HG03442 (cell line): ENCODE results near the gene PDGFC.
A peak's percentile ranks its signal among the peaks of the same experiment; 100 is the strongest.

Experiments used
- ATAC-seq: cut with Tn5 transposase; IDR thresholded peaks from one replicate; pipeline ENCODE4 v1.9.1; 2021; ENCODE audit warnings: mild to moderate bottlenecking, moderate library complexity; ENCODE audit not compliant: unreplicated experiment

The PDGFC gene

DNA sequence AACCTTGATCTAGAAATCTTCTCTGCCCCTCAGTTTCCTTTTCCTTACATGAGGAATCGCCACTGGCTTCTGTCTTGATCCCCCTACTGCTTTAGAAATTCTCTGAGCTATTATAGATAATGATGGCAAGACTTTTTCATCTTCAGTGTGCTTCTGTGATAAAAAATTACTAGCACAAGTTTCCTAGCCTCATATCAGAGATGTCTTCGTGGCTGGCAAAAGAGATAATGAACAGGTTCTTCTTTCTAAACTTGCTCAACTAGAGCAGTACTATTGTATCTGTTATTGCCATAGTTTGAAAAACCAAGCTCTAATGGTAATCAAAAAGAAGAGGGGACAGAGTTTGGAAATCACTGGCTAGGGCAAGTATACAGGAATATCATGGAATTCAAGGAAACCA, 4.1 kb upstream of the PDGFC start:
- no peak for ATAC-seq

DNA sequence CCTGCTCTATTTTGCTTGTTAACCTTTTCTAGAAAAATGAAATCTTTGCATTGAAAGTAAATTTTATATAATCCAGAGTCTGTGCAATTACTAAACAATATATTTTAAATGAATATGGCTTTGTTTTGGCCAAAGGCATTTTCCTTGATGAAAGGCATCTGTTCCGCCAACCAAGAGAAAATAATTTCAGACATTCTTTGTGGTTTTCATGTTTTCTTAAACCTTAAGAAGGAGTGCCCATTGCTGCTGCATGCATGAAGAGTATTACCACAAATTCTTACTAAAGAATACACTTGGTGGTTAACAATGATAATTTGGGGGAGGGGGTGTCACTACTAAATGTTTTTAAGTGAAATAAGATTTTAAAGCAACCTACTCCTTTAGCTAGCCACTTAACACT, 2.7 kb upstream of the PDGFC start:
- ATAC-seq: no peak

DNA sequence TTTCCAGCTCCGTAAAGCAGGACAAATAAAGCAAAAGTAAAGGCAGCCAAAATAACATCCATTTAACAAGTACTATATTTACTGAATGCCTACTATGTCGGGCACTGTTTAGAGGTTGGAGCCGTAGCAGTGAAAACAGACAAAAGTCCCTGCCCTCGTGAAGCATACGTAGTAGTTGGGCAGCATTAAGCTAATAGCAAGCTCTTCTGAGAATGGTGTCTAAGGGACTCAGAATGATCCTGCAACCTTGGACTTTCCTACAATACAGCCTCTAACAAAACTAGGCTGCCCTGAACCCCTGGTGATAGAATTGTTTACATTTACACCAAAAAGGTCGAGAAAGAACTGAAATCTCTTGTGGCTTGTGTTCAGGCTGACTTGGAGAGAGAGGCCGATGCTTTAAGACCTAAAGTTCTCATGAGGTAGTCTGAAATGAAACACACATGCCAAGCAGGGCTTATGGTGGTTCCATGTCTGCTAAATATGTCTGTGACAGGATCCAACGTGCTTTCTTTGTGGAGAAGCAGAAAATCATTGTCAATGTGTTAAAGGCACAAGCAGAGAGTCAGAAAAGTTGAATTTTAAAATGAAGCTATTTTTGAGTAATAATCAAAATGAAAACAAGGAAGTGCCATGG, 898 bp upstream of the PDGFC start:
- no peak for ATAC-seq

DNA sequence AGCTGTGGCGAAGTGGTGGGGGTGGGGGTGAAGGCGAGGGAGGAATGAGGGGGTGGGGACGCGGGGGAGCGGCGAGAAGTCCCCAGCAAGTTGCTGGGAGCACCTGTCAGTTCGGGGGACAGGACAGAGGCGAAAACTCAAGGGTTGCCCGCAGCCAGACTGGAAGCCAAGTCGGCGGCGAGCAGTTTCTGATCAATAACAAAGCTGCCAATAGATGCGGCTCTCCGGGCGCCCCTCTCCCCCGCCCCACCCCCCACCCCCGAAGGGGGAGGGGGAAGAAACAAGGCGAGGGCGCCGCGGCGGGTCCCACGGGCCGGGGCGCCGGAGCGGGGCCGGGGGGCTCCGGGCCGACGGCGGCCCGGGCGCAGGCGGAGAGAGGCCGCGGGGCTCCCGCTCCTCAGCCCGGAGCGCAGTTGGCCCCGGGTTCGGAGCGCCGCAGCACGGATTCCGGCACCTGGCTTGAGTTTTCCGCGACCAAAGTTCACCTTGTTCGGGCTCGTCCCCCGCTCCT, 379 bp downstream of the PDGFC start:
- no peak for ATAC-seq

DNA sequence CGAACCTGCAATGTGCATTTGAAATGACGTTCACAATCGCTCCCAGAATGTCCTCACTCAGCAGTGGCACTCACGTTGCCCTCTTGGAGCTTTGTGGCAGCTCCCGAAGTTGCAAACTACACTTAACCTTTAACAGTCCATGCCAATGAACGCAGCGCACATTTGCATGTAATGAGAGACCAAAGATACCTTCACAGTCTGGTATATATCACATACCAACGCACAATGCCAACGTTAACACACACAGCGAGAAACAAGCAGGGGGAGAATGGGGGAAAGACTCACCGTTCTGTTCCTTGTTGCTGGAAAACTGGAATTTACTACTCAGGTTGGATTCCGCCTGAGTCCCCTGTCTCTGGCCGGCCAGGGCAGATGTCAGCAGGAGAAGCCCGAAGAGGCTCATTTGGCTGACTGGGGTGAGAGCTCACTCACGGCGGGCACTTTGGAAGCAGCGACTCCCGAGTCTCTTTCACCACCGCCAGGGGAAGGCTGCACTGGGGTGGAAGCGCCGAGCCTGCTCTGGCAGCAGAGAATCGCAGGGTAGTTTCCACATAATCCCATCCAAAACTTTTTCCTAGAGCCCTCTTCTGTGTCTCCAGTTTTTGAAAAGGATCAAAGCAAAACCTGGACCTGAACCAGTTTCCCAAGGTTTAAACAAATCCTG, 966 bp downstream of the PDGFC start:
- no peak for ATAC-seq

DNA sequence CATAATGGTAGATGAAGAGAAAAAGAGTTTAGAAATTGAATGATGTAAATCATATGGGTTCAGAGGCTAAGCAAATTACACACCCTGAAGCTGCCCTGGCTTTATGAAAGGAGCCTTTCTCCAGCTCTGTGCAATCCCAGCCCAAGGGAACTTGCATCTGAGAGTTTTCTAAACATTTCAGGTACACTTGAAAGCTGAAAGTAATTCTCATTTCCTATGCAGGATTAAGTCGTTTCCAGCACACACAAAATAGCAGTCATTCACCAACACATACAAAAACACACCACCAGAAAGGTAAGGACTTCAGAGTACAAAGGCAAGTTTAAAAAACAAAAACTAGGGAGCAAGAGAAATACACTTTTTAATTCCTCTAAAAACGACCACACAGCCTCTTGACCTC, 1.7 kb downstream of the PDGFC start:
- ATAC-seq: no peak

DNA sequence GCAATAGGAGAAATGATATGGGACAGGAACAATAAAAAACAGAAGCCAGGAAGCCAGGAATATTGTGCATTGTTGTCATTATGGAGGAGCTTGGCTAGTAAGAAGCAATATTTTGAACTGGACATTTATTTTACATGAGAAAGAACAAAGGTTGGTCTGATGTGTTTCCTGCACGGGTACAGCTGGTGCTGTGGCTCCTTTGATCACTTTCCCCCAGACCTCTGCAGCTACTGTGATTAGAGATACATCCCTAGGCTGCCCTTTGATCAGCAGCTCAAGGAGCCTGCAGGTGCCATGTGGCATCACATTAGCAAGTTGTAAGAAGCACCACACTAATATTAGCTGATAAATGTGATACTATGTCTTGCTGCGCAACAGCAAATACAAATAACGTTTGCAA, 2.5 kb downstream of the PDGFC start:
- ATAC-seq: no peak

DNA sequence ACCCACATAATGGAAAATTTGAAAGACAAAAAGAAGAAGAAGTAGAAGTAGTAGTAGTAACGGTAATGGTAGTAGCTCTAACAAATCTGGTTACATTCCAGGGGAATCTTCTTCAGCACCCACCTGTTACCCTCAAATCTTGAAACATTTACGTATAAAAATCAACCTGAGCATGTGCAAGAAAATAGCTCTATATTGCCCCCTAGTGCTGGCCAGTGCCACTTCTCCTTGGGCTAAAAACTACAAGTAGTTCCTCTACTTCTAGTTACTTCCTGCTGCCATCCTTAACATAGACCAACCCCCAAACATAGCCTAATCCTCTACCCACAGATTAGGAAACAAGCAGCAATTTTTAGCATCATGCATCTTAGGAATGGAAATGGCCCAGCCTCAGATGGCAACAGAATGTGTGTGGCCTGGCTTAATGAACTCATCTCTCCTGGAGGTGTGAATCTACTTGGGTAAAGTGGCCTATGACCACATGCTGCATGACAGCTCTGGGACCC, 3.1 kb downstream of the PDGFC start:
- ATAC-seq: peak; percentile 68

DNA sequence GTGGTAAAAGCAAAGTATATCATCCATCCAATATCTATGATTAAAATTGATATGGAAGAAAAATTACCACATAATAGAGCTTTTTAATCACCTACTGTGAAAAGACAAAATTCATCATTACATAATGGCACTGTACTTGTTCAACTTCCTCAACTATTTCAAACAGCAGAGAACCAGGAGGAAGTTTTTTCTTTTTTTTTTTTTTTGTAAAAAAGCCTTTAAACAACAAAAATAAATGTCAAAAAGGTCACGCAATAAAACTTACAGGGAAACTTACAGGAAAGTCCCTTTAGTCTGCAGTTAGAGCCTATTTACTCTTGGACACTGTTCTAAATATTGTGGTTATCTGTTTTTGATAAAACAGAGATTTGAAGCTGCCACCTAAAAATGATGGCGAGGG, 4.8 kb downstream of the PDGFC start:
- no peak for ATAC-seq

DNA sequence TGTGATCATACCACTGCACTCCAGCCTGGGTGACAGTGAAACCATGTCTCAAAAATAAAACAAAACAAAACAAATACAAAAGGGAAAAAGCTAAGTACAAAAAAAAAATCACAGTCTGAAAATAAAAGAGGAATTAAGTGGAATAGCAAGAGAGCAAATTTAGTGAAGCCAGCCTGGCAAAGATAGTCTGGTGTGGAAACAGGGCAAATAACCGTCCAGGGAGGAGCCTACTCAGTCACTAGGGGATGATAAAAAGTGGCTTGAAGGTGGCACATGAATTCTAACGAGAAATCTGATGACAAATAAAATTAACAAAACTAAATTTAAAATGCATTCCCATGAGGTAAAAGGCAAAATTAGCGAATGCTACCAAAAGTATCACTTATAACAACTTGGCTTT, 8.2 kb downstream of the PDGFC start:
- ATAC-seq: no peak

DNA sequence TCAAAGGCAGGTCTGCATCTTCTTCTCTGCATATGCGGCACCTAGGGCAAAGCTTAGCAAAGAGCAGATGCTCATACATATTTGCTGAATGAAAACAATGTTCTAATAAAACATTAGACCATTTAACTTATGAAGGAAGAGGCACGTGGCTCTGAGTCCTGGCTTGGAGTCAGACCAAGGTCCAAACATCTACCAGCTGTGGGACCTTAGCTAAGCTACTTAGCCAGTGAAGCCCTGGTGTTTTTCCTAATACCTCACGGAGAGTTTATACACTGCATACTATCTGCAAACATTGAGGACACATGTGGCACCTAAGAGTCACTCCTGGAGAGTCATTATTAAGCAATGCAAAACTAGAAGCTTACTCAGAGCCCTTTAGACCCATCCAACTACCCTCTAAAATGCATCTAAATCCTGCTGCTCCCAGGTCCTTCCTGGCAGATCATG, 9.0 kb downstream of the PDGFC start:
- no peak for ATAC-seq

DNA sequence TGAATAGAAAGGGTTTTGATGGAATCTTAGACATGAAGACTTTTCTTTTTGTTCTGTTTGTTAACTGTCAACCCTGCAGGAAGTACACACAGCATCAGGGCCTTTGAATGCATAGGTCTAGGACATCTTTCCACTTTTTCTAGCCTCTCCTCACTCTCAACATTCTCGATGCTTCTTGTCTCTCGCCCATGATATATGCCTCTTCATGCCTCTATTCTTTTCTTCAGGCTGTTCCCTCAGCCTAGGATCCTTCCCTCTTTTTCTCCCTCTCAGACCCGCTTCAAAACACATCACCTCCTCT, 9.6 kb downstream of the PDGFC start:
- ATAC-seq: no peak

DNA sequence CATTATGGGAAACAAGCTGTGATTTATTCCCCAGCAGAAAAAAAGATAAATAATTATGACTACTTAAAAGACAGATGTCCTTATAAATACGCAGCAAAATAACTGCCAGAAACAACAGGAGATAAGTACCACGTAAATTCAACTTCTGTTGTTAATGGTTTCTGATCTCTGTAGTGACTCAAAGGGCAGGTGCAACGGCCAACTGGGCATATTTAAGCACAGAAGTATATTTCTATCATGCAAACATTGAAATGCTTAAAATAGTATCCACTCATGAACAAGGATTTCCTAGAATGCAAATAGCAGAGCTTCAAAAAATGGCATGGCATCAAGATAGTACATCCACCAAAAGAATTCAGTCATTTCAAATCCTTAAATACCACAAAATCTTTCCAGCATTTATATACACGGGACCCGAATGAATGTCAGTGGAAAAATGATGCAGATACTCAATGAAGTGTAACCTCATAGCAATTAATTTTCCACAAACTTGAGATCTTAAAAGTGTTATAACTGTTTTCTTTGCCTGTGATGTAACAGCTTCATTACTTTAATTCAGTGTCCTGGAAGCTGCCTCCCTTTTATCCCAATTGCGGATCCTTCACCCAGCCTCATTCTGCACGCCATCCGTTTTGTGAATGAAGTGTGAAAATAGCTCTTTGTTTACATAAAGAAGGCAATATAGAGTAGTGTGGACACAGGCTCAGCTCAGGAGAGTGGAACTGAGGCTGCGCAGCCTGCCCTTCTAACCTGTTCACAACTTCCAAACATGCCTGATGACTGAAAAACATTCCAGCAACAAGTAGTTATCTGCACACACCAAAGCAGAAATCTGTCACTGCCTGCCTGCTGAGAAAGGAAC, 10.2 kb downstream of the PDGFC start:
- no peak for ATAC-seq

DNA sequence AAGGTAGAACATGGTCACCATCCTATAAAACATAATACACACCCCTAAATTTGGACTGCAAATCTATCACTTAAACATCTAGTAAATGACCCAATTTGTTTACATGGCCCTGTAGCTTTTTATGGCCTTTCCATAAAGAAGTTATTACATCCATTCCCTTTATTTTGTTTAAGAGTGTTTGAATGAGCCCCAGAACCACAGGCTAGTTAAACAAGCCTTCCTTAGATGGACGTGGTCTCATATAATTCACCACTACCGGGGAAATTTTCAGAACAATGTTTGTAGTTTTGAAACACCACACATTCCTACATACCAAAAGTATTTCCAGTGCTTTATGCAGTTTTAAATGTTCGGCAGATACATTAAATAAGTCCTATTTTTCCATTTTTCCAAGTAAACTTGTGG, 12.3 kb downstream of the PDGFC start:
- no peak for ATAC-seq

DNA sequence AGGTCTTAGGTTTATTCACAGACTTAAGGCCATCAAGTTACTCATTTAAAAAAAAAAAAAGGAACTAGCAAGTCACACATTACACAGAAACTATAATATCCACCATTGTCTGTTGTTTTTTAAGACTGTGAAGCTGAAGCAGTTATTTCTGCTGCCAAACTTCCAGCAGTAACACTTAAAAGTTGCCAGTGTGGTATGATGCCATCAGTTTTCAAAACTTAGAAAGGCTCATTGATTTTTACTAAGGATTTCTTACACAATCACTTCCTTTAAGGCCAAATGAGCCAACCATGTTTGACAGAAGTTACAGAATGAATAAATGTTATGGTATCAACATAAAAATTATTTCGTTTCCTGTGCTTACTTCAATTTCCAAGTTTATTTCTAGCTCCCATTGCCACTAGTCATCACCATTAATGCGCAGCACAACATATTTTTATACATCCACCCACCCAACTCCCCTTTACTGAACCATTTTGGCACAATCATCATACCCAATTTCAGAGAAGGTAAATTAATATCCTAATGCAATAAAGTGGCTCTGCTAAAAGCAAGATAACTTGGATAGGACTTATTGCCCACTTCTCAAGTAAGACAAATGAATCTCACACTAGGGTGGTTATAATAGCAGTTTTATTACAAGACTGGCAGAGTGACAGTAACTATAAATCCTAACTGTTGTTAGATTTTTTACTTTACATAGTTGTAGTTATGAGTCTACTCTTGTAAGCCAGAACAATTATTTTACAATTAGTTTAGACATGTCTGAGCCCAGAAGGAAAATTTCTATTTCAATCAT, 13.1 kb downstream of the PDGFC start:
- ATAC-seq: no peak

DNA sequence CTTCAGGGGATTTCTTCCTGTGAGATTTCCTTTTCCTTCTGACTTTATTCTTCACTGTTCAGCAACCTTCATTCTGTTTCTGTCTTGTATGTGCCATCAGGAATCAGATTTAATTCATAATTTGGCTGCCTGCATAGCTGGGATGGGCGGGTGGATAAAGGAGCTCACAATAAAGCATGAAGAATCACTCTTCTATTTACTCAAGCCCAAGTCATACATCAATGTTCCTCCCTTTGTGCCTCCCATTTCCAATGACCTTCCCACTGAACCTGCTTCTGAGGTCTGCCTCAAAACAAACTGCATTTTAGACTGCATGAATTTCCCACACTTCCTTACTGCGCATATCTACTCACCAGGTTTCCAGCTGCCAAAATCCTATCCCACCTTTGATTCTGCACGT, 14.0 kb downstream of the PDGFC start:
- no peak for ATAC-seq

DNA sequence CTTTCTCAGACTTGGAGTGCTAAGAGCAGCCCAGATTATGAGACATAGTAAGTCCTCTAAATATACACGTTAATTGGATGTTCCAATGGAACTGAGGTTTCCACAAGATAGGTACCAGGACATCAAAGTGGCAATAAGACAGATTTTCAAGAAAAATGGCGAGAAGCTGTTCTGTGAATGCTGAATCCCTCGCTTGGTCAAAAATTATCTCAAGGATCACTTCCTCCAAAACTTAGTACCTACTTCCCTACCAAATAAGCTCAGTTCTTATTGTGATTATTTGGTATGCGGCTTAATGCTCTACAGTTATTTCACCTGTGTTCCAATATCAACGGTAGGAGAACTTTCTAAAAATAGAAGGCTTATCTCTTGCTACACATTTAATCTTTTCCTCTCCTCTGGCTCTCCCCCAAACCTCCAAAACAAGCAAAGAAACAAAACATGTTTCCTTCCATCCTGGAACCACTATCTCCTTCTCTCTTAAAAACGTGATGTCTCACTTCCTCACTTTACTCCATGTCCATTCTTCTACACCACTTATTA, 14.7 kb downstream of the PDGFC start:
- no peak for ATAC-seq

DNA sequence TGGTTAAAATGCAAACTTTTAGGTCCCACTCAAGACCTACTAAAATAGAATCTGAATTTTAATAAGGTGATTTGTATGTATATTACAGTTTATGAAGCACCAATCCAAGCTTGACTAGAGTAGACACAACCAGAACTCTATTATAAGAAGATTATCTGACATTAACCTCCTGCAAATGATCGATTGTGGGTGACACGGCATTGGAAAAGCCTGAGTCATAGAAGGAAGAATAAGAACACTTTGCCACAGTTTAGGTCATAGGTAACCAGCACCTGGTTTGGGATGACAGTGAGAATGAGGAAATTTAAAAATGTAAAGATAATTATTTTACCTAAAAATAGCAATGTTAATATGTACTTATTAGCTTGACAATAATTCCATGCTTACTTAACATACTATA, 15.2 kb downstream of the PDGFC start:
- ATAC-seq: no peak

DNA sequence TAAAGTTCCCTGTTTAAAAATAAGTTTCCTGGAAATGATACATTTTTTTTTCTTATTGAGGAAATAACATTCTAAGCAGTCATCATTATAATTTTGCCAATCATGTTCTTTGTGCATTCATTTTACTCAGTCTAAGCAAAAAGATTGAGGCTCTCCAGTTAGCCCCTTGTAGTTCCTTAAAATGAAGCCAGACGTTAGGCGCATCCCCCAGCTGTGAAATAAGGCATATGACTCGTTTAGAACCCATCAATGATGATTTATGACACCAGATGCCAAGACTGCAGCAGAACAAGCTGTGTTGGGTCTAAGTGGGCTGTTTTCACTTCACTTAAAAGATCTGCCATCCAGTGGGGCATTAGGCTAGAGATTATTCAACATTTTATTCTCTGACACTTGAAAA, 17.0 kb downstream of the PDGFC start:
- ATAC-seq: no peak

DNA sequence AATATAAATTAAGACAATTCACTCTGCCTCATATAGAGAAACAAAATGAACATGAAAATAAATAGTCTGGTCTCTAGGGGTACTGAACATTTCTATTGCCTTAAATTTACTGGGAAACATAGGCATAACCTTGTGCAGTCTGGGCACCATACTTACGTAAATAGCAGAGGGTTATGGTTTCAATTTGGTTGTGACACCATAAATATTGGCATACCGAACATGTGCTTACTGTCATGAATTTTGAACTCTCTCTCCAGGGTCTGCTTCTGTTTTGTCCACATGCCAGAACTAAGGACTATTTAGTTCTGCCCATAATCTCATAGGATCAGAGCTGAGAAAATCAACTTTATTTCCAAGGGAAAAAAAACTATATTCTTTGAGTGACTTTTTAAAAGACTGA, 17.6 kb downstream of the PDGFC start:
- no peak for ATAC-seq

DNA sequence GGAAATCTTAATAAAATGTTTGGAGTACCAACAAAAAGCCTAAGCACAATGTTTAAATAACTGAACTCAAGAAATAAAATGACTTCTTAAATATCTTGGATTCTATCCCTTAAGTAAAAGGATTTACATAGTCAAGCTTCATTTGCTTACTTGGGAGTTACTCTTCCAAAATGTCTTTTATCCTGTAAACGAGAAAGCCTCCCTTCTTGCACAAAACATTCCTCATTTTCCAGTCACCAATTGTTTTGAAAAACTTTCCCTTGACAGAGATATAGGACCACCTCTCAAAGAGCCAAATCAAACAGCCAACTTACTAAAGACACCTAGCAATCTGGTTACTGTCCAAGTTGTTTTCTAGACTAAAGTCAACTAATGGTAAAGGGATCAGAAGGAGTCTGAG, 18.6 kb downstream of the PDGFC start:
- no peak for ATAC-seq
